HepG2 (cell line): ENCODE measurements around the gene STMN3. TPM values are rescaled to one million over a fixed set of nuclear protein-coding genes. Genes with fewer than 3 reads are reported as not detected.

Source experiments
- ATF1 ChIP-seq: IDR thresholded peaks from 2 replicates; pipeline ENCODE4 v1.6.1; 2016; ENCODE audit warnings: mild to moderate bottlenecking, control low read depth
- ATRX ChIP-seq: sonication (generic); formaldehyde crosslinking; IDR thresholded peaks from 2 replicates; pipeline ENCODE4 v1.4.0; 2020; ENCODE audit warnings: missing genetic modification reagents, borderline replicate concordance
- CEBPZ ChIP-seq: IDR thresholded peaks from 2 replicates; pipeline ENCODE4 v1.6.1; 2012; ENCODE audit warnings: low read length, improper control_type of control experiment
- CHD2 ChIP-seq: IDR thresholded peaks from 2 replicates; pipeline ENCODE4 v1.6.1; 2011; ENCODE audit warnings: low read depth, low read length, improper control_type of control experiment
- DPF2 ChIP-seq: sonication (generic); formaldehyde crosslinking; IDR thresholded peaks from 2 replicates; pipeline ENCODE4 v1.4.0; 2020; ENCODE audit warnings: mild to moderate bottlenecking, low read depth, missing genetic modification reagents, borderline replicate concordance
- ESRRA ChIP-seq: sonication (generic); formaldehyde crosslinking; IDR thresholded peaks from 2 replicates; pipeline ENCODE4 v1.5.1; 2020; ENCODE audit warnings: mild to moderate bottlenecking, low read depth, missing genetic modification reagents
- FLYWCH1 ChIP-seq: sonication (generic); formaldehyde crosslinking; IDR thresholded peaks from 2 replicates; pipeline ENCODE4 v1.8.1; 2023; ENCODE audit warnings: mild to moderate bottlenecking, missing genetic modification reagents
- GABPB1 ChIP-seq: IDR thresholded peaks from 2 replicates; pipeline ENCODE4 v1.6.1; 2016; ENCODE audit warnings: mild to moderate bottlenecking, missing genetic modification reagents, moderate library complexity, missing compliant biosample characterization
- HIVEP1 ChIP-seq: sonication (generic); formaldehyde crosslinking; IDR thresholded peaks from 2 replicates; pipeline ENCODE4 v1.4.0; 2020; ENCODE audit warnings: mild to moderate bottlenecking, missing genetic modification reagents
- NCOA2 ChIP-seq: sonication (generic); formaldehyde crosslinking; IDR thresholded peaks from 2 replicates; pipeline ENCODE4 v1.8.0; 2022; ENCODE audit warnings: inconsistent platforms
- POGZ ChIP-seq: sonication (generic); formaldehyde crosslinking; IDR thresholded peaks from 2 replicates; pipeline ENCODE4 v1.4.0; 2020; ENCODE audit warnings: mild to moderate bottlenecking, missing genetic modification reagents
- RAD21 ChIP-seq: fragments of 450-650 bp; formaldehyde crosslinking; IDR thresholded peaks from 2 replicates; pipeline ENCODE4 v1.5.0; 2020; ENCODE audit warnings: mild to moderate bottlenecking
- RBAK ChIP-seq: sonication (generic); formaldehyde crosslinking; IDR thresholded peaks from 2 replicates; pipeline ENCODE4 v1.5.1; 2020; ENCODE audit warnings: mild to moderate bottlenecking, missing genetic modification reagents
- REL ChIP-seq: sonication (generic); formaldehyde crosslinking; conservative IDR thresholded peaks from 2 replicates; pipeline ENCODE4 v1.8.0; 2022; ENCODE audit warnings: mild to moderate bottlenecking, missing genetic modification reagents, moderate library complexity
- TAF15 ChIP-seq: fragments of 200-400 bp; formaldehyde crosslinking; IDR thresholded peaks from one replicate; pipeline ENCODE4 v1.6.1; 2018; ENCODE audit warnings: mild to moderate bottlenecking, low read depth, low read length; ENCODE audit not compliant: poor library complexity, severe bottlenecking
- YEATS2 ChIP-seq: sonication (generic); formaldehyde crosslinking; IDR thresholded peaks from 2 replicates; pipeline ENCODE4 v1.4.0; 2020; ENCODE audit warnings: missing genetic modification reagents, borderline replicate concordance
- ZNF10 ChIP-seq: sonication (generic); formaldehyde crosslinking; IDR thresholded peaks from 2 replicates; pipeline ENCODE4 v1.4.0; 2020; ENCODE audit warnings: mild to moderate bottlenecking, low read depth, missing genetic modification reagents, borderline replicate concordance
- ZNF235 ChIP-seq: sonication (generic); formaldehyde crosslinking; IDR thresholded peaks from 2 replicates; pipeline ENCODE4 v1.8.1; 2023; ENCODE audit warnings: mild to moderate bottlenecking, missing genetic modification reagents, borderline replicate concordance
- ZNF331 ChIP-seq: sonication (generic); formaldehyde crosslinking; IDR thresholded peaks from 2 replicates; pipeline ENCODE4 v1.4.0; 2020; ENCODE audit warnings: missing genetic modification reagents
- ZNF747 ChIP-seq: sonication (generic); formaldehyde crosslinking; IDR thresholded peaks from 2 replicates; pipeline ENCODE4 v1.8.1; 2023; ENCODE audit warnings: missing genetic modification reagents, mild to moderate bottlenecking, borderline replicate concordance
- polyA plus RNA-seq, 8 experiments: library from polyadenylated mRNA; depleted of rRNA in 3 of 8; stranded (reverse) in 7 of 8; unstranded in 1 of 8; fragments of >200 nt; fragmentation: Illumina TruSeq in 4 of 8; extraction: Trizol in 4 of 8; gene quantifications; 2 replicates each; pipeline versions ENCODE4 v1.2.1 to v1.2.3, GENCODE V29; 2011 to 2016; ENCODE audit warnings: low read depth in 4 of 8, missing spikeins in 1 of 8, mixed read lengths in 1 of 8; ENCODE audit not compliant: insufficient read depth in 1 of 8
- total RNA-seq, 5 experiments: library from RNA; depleted of rRNA; stranded (reverse); fragments of >200 nt; fragmentation: Illumina TruSeq; extraction: Trizol; gene quantifications; 2 replicates each; pipeline ENCODE4 v1.2.3, GENCODE V29; 2016; ENCODE audit warnings: low read depth in 1 of 5
- TF ChIP-seq, protein P1 (sequence below): sonication (generic); formaldehyde crosslinking; IDR thresholded peaks from 2 replicates; pipeline ENCODE4 v1.4.0; 2020; ENCODE audit warnings: missing genetic modification reagents
- TF ChIP-seq, protein P2 (sequence below): sonication (generic); formaldehyde crosslinking; IDR thresholded peaks from 2 replicates; pipeline ENCODE4 v1.8.0; 2023; ENCODE audit warnings: mild to moderate bottlenecking, missing genetic modification reagents

The STMN3 gene
- total and polyA plus RNA-seq, 2 of the 13 experiments (the other 11 are each of a cell fraction or from before 2014, with no cell fraction given): 21.0 to 48.3 TPM

DNA sequence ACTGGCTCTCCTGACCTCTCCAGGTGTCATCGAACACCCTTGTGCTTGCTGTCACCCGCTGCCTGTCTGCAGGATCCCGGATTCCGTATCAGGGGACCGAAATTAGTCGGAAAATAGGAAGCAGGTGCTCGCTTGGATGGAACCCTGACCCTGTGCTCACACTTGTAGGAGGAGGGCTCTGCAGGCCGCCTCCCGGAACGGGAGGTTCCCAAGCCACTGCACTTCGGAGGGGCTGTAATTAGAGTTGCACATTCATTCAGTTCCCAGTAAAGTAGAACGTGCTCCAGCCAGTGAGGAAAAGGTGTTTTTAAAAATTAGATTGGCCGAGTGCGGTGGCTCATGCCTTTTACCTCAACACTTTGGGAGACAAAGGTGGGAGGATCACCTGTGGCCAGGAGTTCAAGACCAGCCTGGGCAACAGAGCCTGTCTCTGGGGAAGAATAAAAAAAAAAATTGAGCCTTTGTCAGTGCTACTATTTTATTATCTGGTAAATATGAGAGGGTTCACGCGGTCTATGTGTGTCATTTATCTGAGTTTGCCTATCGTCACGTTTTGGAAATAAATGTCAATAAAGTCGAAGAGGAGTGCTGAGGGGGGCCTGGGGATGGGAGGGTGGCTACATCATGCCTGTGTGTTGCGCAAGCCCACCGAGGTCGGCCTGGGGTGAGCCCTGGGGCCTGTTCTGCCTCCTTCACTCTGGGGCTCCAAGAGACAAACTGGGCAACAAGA is 24.8 kb downstream of the STMN3 start (continued):
- no peak for TF ChIP-seq ZNF235 (CRISPR knock-in tag)
- 0 out of 2 replicates have a peak, but pooled peaks have one; percentile 29 for TF ChIP-seq CHD2
- peak; percentile 92 for TF ChIP-seq ZNF747
- TF ChIP-seq REL (CRISPR knock-in tag): 0 out of 2 replicates have a peak, but pooled peaks have one; percentile 60
- peak; percentile 36; the same call in 1 of the 2 replicates for TF ChIP-seq ESRRA (CRISPR knock-in tag)
- no peak for TF ChIP-seq ZNF10
- TF ChIP-seq HIVEP1 (CRISPR knock-in tag): 0 out of 2 replicates have a peak, but pooled peaks have one; percentile 51
- TF ChIP-seq, protein P1, sequence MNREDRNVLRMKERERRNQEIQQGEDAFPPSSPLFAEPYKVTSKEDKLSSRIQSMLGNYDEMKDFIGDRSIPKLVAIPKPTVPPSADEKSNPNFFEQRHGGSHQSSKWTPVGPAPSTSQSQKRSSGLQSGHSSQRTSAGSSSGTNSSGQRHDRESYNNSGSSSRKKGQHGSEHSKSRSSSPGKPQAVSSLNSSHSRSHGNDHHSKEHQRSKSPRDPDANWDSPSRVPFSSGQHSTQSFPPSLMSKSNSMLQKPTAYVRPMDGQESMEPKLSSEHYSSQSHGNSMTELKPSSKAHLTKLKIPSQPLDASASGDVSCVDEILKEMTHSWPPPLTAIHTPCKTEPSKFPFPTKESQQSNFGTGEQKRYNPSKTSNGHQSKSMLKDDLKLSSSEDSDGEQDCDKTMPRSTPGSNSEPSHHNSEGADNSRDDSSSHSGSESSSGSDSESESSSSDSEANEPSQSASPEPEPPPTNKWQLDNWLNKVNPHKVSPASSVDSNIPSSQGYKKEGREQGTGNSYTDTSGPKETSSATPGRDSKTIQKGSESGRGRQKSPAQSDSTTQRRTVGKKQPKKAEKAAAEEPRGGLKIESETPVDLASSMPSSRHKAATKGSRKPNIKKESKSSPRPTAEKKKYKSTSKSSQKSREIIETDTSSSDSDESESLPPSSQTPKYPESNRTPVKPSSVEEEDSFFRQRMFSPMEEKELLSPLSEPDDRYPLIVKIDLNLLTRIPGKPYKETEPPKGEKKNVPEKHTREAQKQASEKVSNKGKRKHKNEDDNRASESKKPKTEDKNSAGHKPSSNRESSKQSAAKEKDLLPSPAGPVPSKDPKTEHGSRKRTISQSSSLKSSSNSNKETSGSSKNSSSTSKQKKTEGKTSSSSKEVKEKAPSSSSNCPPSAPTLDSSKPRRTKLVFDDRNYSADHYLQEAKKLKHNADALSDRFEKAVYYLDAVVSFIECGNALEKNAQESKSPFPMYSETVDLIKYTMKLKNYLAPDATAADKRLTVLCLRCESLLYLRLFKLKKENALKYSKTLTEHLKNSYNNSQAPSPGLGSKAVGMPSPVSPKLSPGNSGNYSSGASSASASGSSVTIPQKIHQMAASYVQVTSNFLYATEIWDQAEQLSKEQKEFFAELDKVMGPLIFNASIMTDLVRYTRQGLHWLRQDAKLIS: peak; percentile 90
- TF ChIP-seq FLYWCH1 (CRISPR knock-in tag): peak; percentile 95; the same call in 1 of the 2 replicates
- peak; percentile 71 for TF ChIP-seq RAD21 (CRISPR knock-in tag)
- no peak for TF ChIP-seq TAF15
- TF ChIP-seq CEBPZ: no peak
- peak; percentile 78 for TF ChIP-seq ATF1
- TF ChIP-seq NCOA2 (CRISPR knock-in tag): peak; percentile 79
- TF ChIP-seq, protein P2, sequence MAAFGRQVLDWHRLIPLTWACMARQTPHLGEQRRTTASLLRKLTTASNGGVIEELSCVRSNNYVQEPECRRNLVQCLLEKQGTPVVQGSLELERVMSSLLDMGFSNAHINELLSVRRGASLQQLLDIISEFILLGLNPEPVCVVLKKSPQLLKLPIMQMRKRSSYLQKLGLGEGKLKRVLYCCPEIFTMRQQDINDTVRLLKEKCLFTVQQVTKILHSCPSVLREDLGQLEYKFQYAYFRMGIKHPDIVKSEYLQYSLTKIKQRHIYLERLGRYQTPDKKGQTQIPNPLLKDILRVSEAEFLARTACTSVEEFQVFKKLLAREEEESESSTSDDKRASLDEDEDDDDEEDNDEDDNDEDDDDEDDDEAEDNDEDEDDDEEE (CRISPR knock-in tag): no peak
- peak; percentile 24; the same call in 1 of the 2 replicates for TF ChIP-seq DPF2
- TF ChIP-seq POGZ: peak; percentile 88
- TF ChIP-seq ATRX: peak; percentile 78; the same call in 1 of the 2 replicates
- peak; percentile 99 for TF ChIP-seq ZNF331
- TF ChIP-seq RBAK (CRISPR knock-in tag): peak; percentile 82
- TF ChIP-seq GABPB1: peak; percentile 92
- TF ChIP-seq YEATS2 (CRISPR knock-in tag): peak; percentile 98
